ENCODE results near the gene LSM4. TPM values are rescaled to one million over a fixed set of nuclear protein-coding genes. Genes with fewer than 3 reads are reported as not detected.

The LSM4 gene
- total and polyA plus RNA-seq, 2 of the 4 experiments (the other 2 are of a cell fraction): 44.8 to 118 TPM

DNA sequence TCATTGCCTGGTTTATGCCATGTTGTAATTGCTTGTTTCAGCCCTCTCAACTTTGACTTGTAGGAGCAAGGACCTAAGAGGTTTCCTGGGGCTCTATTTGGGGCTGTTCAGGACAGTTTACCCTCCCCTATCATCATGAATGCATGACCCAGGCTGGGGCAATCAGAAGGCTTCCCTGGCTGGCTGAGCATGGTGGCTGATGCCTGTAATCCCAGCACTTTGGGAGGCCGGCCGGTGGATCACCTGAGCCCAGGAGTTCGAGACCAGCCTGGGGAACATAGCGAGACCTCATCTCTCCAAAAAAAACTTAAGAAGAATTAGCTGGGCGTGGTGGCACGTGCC, 6.1 kb upstream of the LSM4 start:
- H2BK120ac ChIP-seq (ENCODE audit: low read depth, low read length): peak overlapping the region; percentile 69; the same call in 1 of the 2 replicates
- peak overlapping the region; percentile 4; the same call in 1 of the 2 replicates for H4K5ac ChIP-seq (ENCODE audit: low read depth, low read length)
- no peaks in the 10 kb centered on the region for H3K9me3 ChIP-seq (ENCODE audit: control insufficient read depth, insufficient read depth, low read length)
- H4K8ac ChIP-seq (ENCODE audit: low read depth in 2 of 2, low read length in 2 of 2): peak overlapping the region; percentile 27 to 91
- H2BK15ac ChIP-seq (ENCODE audit: low read depth, low read length): peak overlapping the region; percentile 24; the same call in 1 of the 3 replicates
- peak overlapping the region; percentile 63; the same call in 1 of the 2 replicates for H4K91ac ChIP-seq (ENCODE audit: insufficient read depth, low read depth, low read length)
- CTCF ChIA-PET: interaction anchor here (0.5 to 3.9 kb wide), 12 partner anchors 9 to 128 kb away, joined by 3 to 39 read pairs (median 4); partner anchors contain the start of genes JUND and SSBP4
- BruUV-seq (replicated peaks): no TSS peak
- no peak for DNase-seq
- H3K79me1 ChIP-seq (ENCODE audit: low read depth in 1 of 2, low read length in 2 of 2): peaks cover 0 to 4% of the 10 kb centered on the region in 2 experiments; a peak in 1 of 4 replicates
- peak overlapping the region; percentile 88 for H2BK5ac ChIP-seq (ENCODE audit: low read depth, low read length, poor library complexity, severe bottlenecking)
- intact Hi-C loops (cut with micrococcal nuclease) (no loop called here), in situ Hi-C loops (cut with MboI; ENCODE audit: low sequenced_read_pairs) (loop anchor here (10.0 kb wide), 1 partner anchor 134 kb away; the partner anchor contains the start of gene MPV17L2), dilution Hi-C loops (cut with HindIII; ENCODE audit: low sequenced_read_pairs, unreplicated experiment) (no loop called here)
- peak overlapping the region; percentile 35; the same call in 1 of the 2 replicates for H3K4me3 ChIP-seq (ENCODE audit: insufficient read depth, low read depth, low read length)
- no CpG with 5 or more reads among the region's 6 CpGs for WGBS, 2 experiments (ENCODE audit: extremely low coverage in 2 of 2, insufficient read length in 1 of 2)
- peak overlapping the region; percentile 75; the same call in 1 of the 2 replicates for H3K4ac ChIP-seq (ENCODE audit: low read depth, low read length)
- H2AK5ac ChIP-seq (ENCODE audit: low read depth, low read length): no peak overlapping the region
- POLR2A ChIA-PET (ENCODE audit: unreplicated experiment): interaction anchor here (0.5 to 1.6 kb wide), 6 partner anchors 47 to 526 kb away, joined by 3 to 16 read pairs (median 4); partner anchors contain the start of gene JUND
- 0 out of 2 replicates have a peak, but pooled peaks cover 6% of the 10 kb centered on the region for H3K9me1 ChIP-seq (ENCODE audit: insufficient read depth, low read length)
- no peaks in the 10 kb centered on the region for H3K36me3 ChIP-seq (ENCODE audit: control insufficient read depth, insufficient read depth, low read length)
- H2BK20ac ChIP-seq (ENCODE audit: low read depth, low read length): 0 out of 2 replicates have a peak overlapping the region, but pooled peaks have one; percentile 12
- peak overlapping the region; percentile 84 for H2AFZ ChIP-seq (replicated peaks; ENCODE audit: low read length, poor library complexity)
- H3K9ac ChIP-seq (ENCODE audit: low read depth, low read length): peak overlapping the region; percentile 77
- peak overlapping the region; percentile 80 for H3K4me2 ChIP-seq (ENCODE audit: low read depth, low read length)
- no peak overlapping the region for H3K18ac ChIP-seq (ENCODE audit: low read depth, low read length)
- H3K27me3 ChIP-seq (ENCODE audit: control insufficient read depth, insufficient read depth, low read length): no peaks in the 10 kb centered on the region; the same call in 1 of the 2 replicates
- H3K23ac ChIP-seq (ENCODE audit: low read depth, low read length): 0 out of 2 replicates have a peak overlapping the region, but pooled peaks have one; percentile 66
- H3K14ac ChIP-seq (replicated peaks; ENCODE audit: low read depth, low read length): peak overlapping the region; percentile 92
- H4K20me1 ChIP-seq (ENCODE audit: insufficient read depth, low read length): no peaks in the 10 kb centered on the region
- peaks cover 3% of the 10 kb centered on the region for H3K4me1 ChIP-seq (ENCODE audit: control insufficient read depth, insufficient read depth, low read length)
- no peak; the same call in 1 of the 2 replicates for ATAC-seq (ENCODE audit: low read depth)
- H3K27ac ChIP-seq (ENCODE audit: insufficient read depth, low read length): peak overlapping the region; percentile 66
- peak overlapping the region; percentile 54; the same call in 1 of the 2 replicates for H3K56ac ChIP-seq (ENCODE audit: extremely low read depth, insufficient read depth, low read length)
- H2AK9ac ChIP-seq (replicated peaks; ENCODE audit: low read depth, low read length, poor library complexity): no peak overlapping the region
- TF ChIP-seq CEBPB (IDR thresholded peaks at IDR 0.05; ENCODE audit: low read depth, low read length) (no peak), RAD21 (IDR thresholded peaks at IDR 0.05; ENCODE audit: low read length) (no peak), BHLHE40 (IDR thresholded peaks at IDR 0.05; ENCODE audit: low read depth, low read length) (no peak), FOS (IDR thresholded peaks at IDR 0.05; ENCODE audit: low read depth, low read length) (no peak), SMC3 (IDR thresholded peaks at IDR 0.05; ENCODE audit: low read depth, low read length) (no peak), CTCF (conservative IDR thresholded peaks at IDR 0.05; ENCODE audit: low read depth, low read length) (no peak), NFE2L2 (IDR thresholded peaks at IDR 0.05; ENCODE audit: low read depth, low read length) (no peak), RCOR1 (IDR thresholded peaks at IDR 0.05; ENCODE audit: insufficient replicate concordance, low read length) (no peak), POLR2A (IDR thresholded peaks at IDR 0.05; ENCODE audit: low read depth, low read length) (no peak), CHD1 (IDR thresholded peaks at IDR 0.05; ENCODE audit: low read depth, low read length) (no peak), ELK1 (IDR thresholded peaks at IDR 0.05; ENCODE audit: borderline replicate concordance, low read depth, low read length) (no peak), RFX5 (IDR thresholded peaks at IDR 0.05; ENCODE audit: low read depth, low read length) (no peak), MAZ (IDR thresholded peaks at IDR 0.05; ENCODE audit: borderline replicate concordance, low read depth, low read length) (no peak), MAFK (IDR thresholded peaks at IDR 0.05; ENCODE audit: low read depth, low read length) (no peak)
- TF ChIP-seq, protein P1, sequence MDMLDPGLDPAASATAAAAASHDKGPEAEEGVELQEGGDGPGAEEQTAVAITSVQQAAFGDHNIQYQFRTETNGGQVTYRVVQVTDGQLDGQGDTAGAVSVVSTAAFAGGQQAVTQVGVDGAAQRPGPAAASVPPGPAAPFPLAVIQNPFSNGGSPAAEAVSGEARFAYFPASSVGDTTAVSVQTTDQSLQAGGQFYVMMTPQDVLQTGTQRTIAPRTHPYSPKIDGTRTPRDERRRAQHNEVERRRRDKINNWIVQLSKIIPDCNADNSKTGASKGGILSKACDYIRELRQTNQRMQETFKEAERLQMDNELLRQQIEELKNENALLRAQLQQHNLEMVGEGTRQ (IDR thresholded peaks at IDR 0.05; ENCODE audit: low read depth, low read length): no peak

All from IMR-90 (cell line).